NCI-H446 (cell line): Measurements from ENCODE around the gene TSPAN10.

Experiments
- DNase-seq, 2 experiments: peaks; one replicate each; lab custom pipeline; 2025; lab: John Stamatoyannopoulos, UW

TSPAN10 gene

DNA sequence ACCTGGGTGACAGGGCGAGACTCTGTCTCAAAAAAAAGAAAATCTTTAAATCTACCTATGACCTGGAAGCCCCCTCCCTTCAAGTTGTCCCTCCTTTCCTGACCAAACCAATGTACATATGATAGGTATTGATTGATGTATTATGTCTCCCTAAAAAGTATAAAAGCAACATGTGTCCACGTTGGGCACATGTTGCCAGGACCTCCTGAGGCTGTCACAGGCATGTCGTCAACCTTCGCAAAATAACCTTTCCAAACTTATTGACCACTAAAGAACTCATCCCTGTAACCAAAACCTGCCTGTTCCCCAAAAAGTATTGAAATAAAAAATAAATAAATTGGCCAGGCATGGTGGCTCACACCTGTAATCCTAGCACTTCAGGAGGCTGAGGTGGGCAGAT, 25.0 kb downstream of the TSPAN10 start:
- DNase-seq, result no peak

DNA sequence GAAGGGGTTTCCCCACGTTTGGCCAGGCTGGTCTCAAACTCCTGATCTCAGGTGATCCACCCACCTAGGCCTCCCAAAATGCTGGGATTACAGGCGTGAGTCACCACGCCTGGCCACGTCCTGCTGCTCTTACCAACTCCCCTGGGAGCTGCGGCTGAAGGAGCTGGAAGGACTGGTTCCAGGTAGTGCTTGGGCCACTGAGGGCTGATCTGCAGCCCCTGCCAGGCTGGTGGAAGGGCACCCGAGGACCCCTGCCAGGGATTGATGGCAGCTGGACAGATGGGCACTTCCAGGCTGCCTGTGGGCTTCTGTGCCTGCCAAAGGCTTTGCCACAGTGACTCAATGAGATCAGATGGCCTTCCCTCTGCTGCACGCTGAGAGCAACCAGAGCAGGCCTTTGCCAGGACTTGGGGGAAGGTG, 27.1 kb downstream of the TSPAN10 start:
- no peak for DNase-seq

DNA sequence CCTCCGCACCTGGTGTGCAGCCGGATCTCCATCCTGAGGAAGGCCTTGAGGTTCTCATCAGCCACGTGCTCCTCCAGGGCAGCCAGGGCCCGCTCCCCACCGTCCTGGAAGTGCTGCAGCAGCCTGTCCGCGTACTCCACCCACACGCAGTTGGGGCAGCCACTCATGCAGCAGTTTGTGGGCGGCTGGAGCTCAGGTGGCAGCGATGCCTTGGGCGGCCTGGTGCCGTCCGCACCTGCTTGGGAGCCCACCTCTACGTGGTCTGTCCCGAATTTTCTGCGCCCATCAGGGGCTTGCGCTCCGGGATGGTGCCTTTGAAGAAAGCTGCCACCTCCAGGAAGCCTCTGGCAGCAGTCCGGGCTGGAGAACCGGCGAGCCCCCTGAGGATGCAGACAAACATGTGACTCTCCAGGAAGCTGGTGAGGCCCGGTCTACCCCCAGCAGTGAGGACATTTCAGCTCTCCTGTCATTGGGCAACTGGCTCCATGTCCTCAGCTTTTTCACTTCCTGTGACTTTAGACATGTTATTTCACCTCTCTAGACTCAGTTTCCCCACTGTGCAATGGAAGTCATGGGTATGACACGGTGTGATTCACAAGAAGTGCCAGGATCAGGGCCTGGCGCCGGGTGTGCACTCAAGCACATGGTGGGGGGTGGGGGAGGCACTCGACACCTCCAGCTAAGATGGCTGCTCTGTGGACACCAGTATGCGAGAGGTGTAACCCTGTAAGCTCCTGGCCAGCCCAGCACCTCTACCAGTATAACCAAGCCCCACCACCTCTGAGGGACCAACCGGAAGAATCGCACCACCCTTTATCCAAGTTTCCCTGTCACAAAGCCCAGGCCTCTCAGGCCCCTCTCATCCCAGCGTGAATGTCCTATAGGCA, 28.5 kb downstream of the TSPAN10 start:
- peak in 1 of 2 experiments; percentile 34 for DNase-seq

DNA sequence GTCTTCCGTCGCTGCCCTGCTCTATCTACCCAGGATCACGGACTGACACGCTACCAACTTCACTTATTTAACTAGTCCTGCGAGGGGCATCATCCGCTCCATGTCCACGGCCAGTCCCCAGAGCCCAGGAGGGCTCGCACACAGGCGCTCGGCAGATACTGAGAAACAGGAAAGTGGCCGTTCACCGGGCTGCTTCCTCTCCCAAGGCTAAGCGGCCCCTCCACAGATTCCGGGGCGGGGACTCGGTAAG, 29.0 kb downstream of the TSPAN10 start:
- no peak for DNase-seq

DNA sequence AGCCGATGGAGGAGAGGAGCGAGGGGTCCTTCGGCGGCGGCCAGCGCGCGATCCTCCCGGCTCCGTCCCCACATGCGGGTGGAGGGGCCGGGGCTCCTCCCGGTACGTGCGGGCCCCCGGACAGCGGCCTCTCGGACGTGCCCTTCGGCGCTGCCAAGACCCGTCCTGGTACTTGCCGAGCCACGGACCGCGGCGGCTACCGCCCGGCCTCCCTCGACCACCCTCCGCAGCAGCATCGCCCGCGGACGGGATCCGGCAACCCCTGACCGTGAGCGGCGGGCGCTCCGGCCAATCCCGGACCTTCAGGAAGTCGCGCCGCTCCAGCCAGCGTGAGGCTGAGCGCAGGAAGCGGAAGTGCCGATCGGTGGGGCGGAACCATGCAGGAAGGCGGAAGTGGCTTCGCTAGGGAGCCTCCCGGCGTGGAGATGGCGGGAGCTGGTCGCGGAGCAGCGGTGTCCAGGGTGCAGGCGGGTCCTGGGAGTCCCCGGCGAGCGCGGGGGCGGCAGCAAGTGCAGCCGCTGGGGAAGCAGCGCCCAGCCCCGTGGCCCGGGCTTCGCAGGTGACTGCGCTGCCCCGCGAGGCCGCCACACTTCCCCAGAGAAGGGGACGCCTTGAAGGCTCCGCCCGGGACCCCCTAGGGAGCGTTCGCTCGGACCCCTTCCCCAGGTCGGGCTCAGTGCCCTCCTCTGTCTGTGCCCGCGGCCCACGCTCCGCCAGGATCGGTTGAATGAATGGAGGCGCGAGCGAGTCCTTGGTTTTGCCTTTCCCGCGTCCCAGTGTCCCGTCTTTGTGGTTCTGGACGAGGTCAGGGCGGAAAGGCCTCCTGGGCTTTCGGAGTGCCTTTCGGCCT, 29.6 kb downstream of the TSPAN10 start, which contains the start of the genes CCDC137 and OXLD1:
TSS of gene CCDC137 (plus strand) at position 396 of the 850 bp plus-strand sequence. CDS start at position 426, 30 bp downstream.
TSS of gene OXLD1 (minus strand) at position 264 of the 850 bp plus-strand sequence. CDS start at position 236, 28 bp downstream.
- DNase-seq, result peak; percentile 92 to 98

DNA sequence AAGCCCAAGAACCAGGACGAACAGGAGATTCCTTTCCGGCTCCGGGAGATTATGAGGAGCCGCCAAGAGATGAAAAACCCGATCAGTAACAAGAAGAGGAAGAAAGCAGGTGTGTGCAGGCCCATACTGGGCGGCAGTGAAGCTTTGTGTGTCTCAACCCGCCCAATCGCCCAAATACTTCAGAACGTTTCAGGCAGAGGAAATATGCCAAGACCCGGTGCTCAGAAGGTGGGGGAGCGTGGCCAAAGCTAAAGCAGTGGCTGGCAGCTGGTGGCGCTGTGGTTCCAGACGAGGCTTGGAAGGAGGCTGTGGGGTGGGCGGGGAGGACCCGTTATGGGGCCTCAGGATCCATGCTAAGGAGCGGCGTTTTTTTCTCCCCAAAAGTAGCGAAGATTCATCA, 30.8 kb downstream of the TSPAN10 start:
- DNase-seq, result peak in 1 of 2 experiments; percentile 33

DNA sequence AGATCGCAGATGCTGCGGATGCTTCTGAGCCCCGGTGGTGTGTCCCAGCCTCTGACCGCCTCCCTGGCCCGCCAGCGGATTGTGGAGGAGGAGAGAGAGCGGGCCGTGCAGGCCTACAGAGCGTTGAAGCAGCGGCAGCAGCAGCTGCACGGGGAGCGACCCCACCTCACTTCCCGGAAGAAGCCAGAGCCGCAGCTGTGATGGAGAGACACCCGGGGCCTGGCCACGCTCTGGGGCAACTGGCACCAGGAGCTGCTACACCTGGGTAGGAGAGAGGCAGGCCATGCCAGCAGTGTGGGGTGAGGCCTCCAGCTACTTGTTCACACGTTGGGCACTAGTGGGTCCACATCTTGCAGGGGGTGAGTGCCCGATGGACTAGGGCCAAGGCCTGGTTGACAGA, 35.5 kb downstream of the TSPAN10 start:
- no peak for DNase-seq

DNA sequence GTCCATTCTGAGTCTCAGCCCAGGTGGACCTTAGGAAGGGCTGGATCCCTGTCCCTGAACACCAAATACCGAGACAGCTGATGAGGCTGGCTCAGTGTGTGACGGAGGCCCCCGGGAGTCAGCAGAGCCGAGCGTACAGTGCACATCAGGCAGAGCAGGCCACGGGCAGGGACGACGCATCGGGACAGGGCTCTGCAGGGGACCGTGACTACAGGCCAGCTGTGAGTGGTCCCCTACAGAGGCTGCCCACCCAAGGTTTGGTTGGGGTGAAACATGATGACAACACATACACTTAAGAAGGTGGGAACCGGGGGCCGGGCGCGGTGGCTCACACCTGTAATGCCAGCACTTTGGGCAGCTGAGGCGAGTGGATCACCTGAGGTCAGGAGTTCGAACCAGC, 36.0 kb downstream of the TSPAN10 start:
- no peak for DNase-seq

DNA sequence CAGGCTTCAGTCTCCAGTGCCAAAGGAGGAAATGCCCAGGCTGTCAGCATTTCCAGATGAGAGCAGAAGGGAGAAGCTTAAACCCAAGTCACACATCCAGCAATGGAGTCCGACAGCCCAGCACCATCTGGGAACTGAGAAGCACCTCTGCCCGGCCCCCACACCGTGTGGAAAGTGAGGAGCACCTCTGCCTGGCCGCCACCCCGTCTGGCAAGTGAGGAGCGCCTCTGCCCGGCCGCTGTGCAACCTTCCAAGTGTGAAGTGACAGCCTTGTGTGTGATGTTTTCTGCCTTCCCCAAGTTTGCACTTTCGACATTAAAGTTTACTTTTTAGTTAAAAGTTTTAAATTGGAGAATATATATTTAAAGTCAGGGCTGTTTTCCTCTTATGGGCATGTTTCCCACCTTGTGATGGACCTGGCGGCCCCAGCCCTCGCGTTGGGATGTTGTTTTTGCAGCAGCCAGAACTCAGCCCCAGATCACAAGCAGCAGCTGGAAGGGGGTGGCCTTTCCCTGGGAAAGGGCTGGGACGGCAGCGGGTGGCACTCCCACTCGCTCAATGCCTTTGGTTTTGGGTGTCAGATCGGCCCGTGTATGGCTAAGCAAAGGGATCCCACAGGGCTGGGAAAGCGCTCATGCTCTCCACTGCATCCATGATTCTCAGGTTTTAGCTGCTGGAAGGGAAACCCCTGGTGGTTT, 36.7 kb downstream of the TSPAN10 start:
- no peak for DNase-seq

DNA sequence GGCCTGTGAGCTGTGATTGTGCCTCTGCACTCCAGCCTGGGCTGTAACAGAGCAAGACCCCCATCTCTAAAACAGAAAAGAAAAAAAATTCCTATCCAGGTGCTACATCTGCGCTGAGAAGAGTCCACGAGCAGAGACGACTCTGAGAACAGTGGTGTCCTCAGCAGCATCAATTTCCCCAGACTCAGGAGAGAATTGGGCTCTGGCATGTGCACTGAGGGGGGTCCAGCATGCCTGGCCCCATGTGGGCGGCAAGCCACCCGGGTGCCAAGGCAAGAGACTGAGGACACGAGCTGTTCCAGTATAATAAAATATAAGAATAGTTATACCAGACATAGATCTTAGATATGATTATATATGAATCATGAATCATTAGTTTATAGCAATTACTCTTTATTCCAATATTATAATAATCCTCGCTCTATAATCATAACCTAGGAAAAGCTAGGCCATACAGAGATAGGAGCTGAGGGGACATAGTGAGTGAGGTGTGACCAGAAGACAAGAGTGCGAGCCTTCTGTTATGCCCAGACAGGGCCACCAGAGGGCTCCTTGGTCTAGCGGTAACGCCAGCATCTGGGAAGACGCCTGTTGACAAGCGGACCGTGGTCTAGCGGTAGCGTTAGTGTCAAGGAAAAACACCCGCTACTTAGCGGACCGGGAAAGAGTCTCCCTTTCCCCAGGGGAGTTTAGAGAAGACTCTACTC, 38.7 kb downstream of the TSPAN10 start:
- peak in 1 of 2 experiments; percentile 24 for DNase-seq

DNA sequence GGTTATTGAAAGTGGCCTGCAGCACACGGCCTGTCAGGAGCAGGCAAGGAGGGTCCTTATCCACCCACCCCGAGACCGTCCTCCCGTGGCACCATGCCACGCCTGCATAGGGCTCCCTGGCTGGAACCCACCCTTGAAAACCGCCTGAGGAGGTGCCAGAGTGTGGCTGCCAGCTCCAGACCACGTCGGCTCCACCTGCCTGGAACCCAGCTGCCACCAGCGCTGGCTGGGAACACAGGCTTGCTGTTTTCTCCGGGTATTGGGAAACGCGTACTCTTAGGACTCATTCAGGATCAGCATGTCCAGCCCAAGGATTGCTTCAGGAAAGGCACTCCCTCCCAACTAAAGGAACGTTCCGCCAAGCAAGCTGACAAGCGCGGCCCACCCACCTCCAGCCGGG, 39.9 kb downstream of the TSPAN10 start:
- DNase-seq, result no peak

DNA sequence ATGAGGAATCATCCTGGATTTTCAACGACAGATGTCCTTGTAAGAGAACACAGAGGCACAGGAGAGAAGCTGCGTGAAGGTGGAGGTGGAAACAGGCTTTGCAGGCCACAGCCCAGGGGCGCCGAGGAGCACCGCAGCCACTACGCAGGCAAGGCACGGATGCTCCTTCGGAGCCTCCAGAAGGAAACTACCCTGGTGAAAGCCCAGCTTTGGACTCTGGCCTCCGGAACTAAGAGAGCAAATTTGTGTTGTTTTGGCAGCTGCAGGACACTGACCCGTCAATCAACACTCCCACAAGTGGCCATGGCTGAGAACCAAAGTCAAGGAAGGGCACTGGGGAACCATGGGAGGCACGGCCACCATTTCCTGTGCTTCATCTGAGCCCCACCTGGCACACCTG, 43.2 kb downstream of the TSPAN10 start:
- no peak for DNase-seq

DNA sequence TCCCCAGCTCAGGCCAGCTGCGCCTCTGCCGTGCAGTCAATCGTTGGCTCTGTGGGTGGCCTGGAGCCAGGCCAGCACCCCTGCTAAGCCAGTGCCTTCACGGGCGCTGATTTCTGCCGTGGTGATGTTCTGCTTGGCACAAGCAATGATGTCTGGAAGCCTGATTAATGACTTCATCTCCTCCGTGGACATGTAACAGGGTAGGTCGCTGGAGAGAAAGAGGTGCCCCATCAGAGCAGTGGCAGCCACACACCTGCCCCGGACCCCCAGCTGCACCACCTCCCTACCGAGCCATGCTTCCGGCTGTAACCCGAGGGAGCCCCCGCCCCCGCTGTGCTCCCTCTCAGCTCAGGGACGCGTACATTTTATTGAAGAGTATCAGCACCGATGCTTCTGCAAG, 44.7 kb downstream of the TSPAN10 start:
- DNase-seq, result peak in 1 of 2 experiments; percentile 62

DNA sequence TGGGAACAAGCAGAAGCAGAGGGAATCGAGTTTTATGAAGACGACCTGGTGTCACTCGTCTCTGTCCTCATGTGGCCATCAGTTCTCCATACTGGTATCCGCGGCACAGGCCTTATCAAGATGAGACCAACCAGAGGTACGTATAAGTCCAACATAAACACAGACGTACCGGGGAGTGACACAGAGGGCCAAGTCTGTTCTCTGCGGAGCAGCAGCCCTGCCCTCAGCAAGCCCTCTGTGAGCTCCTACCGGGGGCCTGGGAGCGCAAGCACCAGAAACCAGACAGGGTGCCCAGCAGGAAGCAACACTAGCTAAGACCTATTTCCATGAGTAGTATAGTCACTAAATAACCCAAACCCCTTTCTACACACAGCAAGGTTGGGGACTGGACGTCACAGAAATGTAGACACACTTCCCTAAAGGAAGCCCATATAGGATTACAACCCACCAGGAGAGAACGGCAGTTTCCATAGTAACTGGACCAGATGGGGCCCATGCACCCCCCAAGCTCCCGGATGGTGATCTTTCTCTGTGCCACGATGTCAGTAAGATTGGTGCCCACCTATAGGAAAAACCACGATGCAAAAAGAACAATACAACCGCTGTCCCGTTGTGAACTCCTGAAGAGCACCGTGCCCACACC, 45.7 kb downstream of the TSPAN10 start:
- DNase-seq, result peak in 1 of 2 experiments; percentile 37

DNA sequence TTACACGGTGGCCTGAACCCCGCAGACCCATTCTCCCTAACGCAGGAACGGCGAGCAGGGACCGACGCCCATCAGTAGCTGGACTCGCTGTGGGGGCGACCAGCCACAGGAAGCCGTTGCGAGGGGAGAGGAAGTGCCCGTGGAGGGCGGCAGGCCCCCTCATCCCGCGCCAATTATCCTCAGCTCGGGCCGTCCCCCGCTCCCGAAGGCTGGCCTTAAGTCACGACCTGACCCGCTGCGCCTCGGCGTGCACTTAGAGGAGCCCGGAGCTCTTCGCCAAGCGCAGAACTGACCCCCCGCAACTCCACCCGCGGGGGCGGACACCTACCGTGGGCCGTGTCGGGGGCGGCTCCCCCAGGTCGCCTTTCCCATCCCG, 46.2 kb downstream of the TSPAN10 start:
- DNase-seq, result peak in 1 of 2 experiments; percentile 56

DNA sequence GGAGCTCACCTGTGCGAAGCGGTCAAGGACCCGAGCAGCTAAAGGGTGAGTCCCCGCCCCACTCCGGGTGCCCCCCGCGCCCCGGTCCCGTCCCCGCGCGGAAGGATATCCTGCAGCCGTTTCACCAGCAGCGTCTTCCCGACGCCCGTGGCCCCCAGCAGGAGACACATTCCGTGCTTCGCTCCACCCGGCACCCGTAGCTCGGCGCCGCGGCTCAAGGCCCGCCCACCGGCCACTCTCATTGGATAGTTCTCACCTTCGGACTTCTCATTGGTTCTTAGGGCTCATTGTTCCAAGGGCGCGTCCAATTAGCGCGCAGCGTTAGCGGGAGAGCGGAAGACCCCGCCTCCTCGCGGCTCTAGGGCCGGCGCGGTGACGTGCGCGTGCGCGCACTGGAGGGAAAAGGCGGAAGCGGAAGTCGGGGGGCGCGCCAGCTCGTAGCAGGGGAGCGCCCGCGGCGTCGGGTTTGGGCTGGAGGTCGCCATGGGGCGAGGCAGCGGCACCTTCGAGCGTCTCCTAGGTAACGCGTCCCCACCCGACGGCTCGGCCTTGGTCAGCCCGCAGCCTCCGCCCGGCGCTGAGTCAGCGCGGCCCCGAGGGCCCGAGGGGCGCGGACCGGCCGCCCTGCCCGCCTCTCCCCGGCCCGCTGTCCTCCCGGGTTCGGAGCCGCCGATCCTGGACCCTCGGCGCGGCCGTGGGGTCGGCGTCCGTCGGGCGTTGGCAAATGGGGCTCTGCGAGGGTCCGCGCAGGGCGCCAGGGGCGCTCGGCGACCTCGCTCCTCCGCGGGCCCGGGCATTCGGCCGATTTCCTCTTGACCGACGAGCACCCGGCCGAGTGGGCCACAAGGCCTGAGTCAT, 46.8 kb downstream of the TSPAN10 start, which contains the start of the genes ARL16 and HGS:
TSS of gene ARL16 (minus strand) at position 214 of the 858 bp plus-strand sequence. CDS start at position 170, 44 bp downstream.
TSS of gene HGS (plus strand) at position 428 of the 858 bp plus-strand sequence. CDS start at position 484, 56 bp downstream.
- peak; percentile 98 to 100 for DNase-seq

DNA sequence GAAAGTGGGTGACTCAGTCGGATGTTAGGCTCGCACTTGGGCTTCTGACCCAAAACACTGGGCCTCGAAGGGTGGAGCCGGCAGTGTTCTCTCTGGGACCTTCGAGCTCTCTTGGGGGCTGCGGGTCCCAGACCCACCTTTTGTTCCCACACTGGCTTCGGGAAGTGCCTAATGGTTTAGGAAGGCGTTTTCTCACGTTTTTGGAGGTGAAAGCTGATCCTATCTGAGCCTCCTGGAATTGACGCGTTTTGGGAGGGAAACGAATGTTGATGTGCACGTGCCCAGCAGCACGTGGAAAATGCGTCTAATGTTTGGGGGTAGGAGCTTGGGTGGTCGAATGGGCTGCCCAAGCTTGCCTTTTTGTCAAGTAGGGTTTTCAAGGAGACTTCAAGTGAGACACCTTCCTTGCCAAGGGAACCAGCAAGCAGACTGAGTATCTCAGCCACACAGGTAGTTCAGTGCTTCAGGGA, 47.5 kb downstream of the TSPAN10 start:
- no peak for DNase-seq

DNA sequence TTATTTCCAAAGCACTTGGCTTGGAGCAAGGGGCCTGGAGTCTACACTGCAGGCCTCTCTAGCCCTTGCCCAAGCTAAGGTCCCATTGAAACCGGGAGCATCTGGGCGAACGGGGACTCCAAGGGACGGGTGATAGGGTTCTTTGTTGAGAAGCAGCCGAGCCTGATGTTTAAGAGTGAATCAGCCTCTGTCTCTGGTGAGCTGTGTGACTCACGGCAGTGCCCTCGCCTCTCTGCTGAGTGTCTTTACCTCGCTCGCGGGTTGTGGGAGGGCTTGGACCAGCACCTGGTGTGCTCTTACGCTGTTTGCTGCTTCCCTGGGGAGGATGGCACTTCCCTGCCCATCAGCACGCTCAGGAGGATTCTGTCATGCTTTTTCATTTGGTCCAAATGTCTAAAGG, 48.1 kb downstream of the TSPAN10 start:
- no peak for DNase-seq

DNA sequence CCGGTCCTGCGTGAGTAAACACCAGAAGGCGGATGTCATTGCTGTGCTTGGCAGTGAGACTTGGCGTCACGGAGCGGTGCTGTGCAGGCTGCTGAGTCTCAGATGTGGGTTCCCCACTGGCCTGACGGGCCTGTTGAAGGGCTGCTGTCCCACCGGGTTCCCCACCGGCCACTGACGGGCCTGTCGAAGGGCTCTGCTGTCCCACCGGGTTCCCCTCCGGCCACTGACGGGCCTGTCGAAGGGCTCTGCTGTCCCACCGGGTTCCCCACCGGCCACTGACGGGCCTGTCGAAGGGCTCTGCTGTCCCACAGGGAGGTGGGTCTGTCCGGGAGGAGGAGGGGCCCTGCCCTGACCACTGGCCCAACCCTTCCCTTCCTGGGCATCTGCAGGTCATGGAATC, 49.6 kb downstream of the TSPAN10 start:
- DNase-seq, result no peak
